Fibroblast of the conjunctiva (primary cell): ENCODE results near the gene SNCB.

Experiments
- DNase-seq: peaks from one replicate; pipeline ENCODE4 v3.0.0-alpha.2; 2010; ENCODE audit warnings: low read depth

SNCB gene

DNA sequence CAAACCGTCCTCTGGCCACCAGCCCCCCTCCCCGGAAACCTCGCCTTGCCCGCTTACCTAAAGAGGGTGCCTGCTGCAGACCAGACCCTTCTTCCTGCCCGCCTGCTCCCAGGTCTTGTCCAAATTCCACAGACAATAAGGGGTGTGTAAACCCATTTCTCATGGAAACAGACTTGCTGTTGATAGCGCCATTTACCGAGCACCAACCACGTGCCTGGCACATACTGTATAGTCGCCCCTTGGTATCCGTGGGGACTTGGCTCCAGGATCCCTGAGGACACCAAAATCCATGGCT lies 56.1 kb downstream of the SNCB start:
- DNase-seq = no peak

DNA sequence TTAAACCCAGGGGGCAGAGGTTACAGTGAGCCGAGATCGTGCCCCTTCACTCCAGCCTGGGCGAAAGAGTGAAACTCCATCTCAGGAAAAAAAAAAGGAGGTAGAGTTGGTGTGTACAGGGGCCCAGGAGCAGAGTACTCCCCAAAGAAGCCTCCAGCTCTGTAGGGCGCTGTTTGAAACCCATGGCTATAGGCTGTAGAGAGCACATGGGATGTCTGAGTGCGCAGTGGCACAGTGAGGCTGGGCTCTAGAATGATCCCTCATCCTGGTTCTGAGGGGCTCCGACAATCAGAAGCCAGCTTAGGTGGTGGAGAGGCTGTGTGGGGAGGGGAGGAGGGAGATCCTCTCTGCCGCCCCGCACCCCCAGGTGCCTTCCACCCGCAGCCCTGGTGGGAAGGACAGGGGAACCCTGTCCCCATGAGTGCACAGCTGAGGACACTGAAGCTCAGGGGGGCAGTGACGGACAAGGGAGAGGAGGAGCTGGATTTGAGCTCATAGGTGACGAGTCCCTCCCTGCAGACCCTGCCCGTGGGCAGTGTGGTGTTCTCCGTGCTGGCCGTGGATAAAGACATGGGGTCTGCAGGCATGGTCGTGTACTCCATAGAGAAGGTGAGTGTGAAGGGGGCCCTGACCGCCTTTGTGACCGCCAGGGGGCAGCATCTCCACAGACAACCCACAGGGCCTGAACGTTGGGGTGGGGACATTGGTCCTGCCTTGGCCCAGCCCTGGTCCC lies 56.6 kb downstream of the SNCB start:
- no peak for DNase-seq
